ENCODE data around the gene PDCD1LG2.
A peak's percentile ranks its signal among the peaks of the same experiment; 100 is the strongest.

PDCD1LG2 gene

GRCh38 chr9:5532790-5533189 is 22.5 kb downstream of the PDCD1LG2 start:
- DNase-seq = no peak

GRCh38 chr9:5536684-5537083 is 26.4 kb downstream of the PDCD1LG2 start:
- no peak for DNase-seq

- DNase-seq = no peak
These were observed 33.8 kb downstream of the PDCD1LG2 start for GRCh38 chr9:5543875-5544702.

GRCh38 chr9:5549658-5550650 is 39.6 kb downstream of the PDCD1LG2 start:
- no peak for DNase-seq

- no peak for DNase-seq
These were observed 41.2 kb downstream of the PDCD1LG2 start for GRCh38 chr9:5551368-5552150.

- no peak for DNase-seq
These were observed 42.0 kb downstream of the PDCD1LG2 start for GRCh38 chr9:5552301-5552700.

GRCh38 chr9:5553211-5553610 is 42.9 kb downstream of the PDCD1LG2 start:
- no peak for DNase-seq

GRCh38 chr9:5554254-5554653 is 43.9 kb downstream of the PDCD1LG2 start:
- no peak for DNase-seq

GRCh38 chr9:5556101-5556705 is 45.9 kb downstream of the PDCD1LG2 start:
- DNase-seq = no peak

- DNase-seq = peak; percentile 35
These were observed 47.6 kb downstream of the PDCD1LG2 start for GRCh38 chr9:5557606-5558587.

- DNase-seq = no peak
These were observed 49.3 kb downstream of the PDCD1LG2 start for GRCh38 chr9:5559659-5560058.

- DNase-seq = no peak
These were observed 50.2 kb downstream of the PDCD1LG2 start for GRCh38 chr9:5560443-5561100.

- no peak for DNase-seq
These were observed 51.6 kb downstream of the PDCD1LG2 start for GRCh38 chr9:5561828-5562488.

GRCh38 chr9:5562806-5563416 is 52.6 kb downstream of the PDCD1LG2 start:
- no peak for DNase-seq

GRCh38 chr9:5563417-5563815 is 53.1 kb downstream of the PDCD1LG2 start:
- no peak for DNase-seq

GRCh38 chr9:5563886-5564285 is 53.6 kb downstream of the PDCD1LG2 start:
- DNase-seq = no peak

- no peak for DNase-seq
These were observed 55.8 kb downstream of the PDCD1LG2 start for GRCh38 chr9:5566054-5566618.

GRCh38 chr9:5568868-5569267 is 58.5 kb downstream of the PDCD1LG2 start:
- DNase-seq = no peak

- no peak for DNase-seq
These were observed 59.1 kb downstream of the PDCD1LG2 start for GRCh38 chr9:5569409-5569808.

Data from femur (tissue), 1 donor.